Stimulated activated CD8-positive, alpha-beta memory T cell treated with anti-CD3 and anti-CD28 coated beads, Interleukin-12 subunit alpha, Interleukin-12 subunit beta, amount 100 ng/mL, for 4 hours (primary cell): ENCODE data around the gene ASB17.
"Not testable (repeated sequence)": the region's sequence is repeated elsewhere in the genome, so short reads cannot be mapped to it uniquely, and the experiment has no call there.

Experiments used
- DNase-seq: peaks from one replicate; pipeline ENCODE4 v3.0.0-alpha.2; 2020; ENCODE audit warnings: low read depth

The ASB17 gene

GRCh38 chr1:75932304-75932703 is at the start of gene ASB17:
TSS of gene ASB17 (minus strand) at chr1:75932404. CDS start at chr1:75932291, 113 bp downstream.
- no peak for DNase-seq

- DNase-seq, result no peak
These were observed 49.0 kb upstream of the ASB17 start for GRCh38 chr1:75980972-75981897.

- no peak for DNase-seq
These were observed 38.4 kb upstream of the ASB17 start for GRCh38 chr1:75970631-75971030.

- no peak for DNase-seq
These were observed 37.3 kb upstream of the ASB17 start for GRCh38 chr1:75969550-75969949.

GRCh38 chr1:75967719-75968118 is 35.5 kb upstream of the ASB17 start:
- DNase-seq, result no peak

GRCh38 chr1:75964760-75965408 is 32.7 kb upstream of the ASB17 start:
- no peak for DNase-seq

- not testable (repeated sequence) for DNase-seq
These were observed 32.0 kb upstream of the ASB17 start for GRCh38 chr1:75964110-75964759.

- DNase-seq, result no peak
These were observed 22.4 kb upstream of the ASB17 start for GRCh38 chr1:75954586-75954985.

- DNase-seq, result no peak
These were observed 21.3 kb upstream of the ASB17 start for GRCh38 chr1:75953461-75953860.

- DNase-seq, result no peak
These were observed 19.8 kb upstream of the ASB17 start for GRCh38 chr1:75952016-75952415.

- DNase-seq, result no peak
These were observed 18.0 kb upstream of the ASB17 start for GRCh38 chr1:75950176-75950575.

- not testable (repeated sequence) for DNase-seq
These were observed 10.8 kb upstream of the ASB17 start for GRCh38 chr1:75943037-75943436.

- DNase-seq, result no peak
These were observed 4.8 kb upstream of the ASB17 start for GRCh38 chr1:75937034-75937433.

- DNase-seq, result no peak
These were observed 9.5 kb downstream of the ASB17 start for GRCh38 chr1:75922698-75923097.

GRCh38 chr1:75916834-75917233 is 15.4 kb downstream of the ASB17 start:
- no peak for DNase-seq

- no peak for DNase-seq
These were observed 23.5 kb downstream of the ASB17 start for GRCh38 chr1:75908717-75909152.

- no peak for DNase-seq
These were observed 30.8 kb downstream of the ASB17 start for GRCh38 chr1:75901371-75901770.

GRCh38 chr1:75884437-75884836 is 47.8 kb downstream of the ASB17 start:
- no peak for DNase-seq

- DNase-seq, result no peak
These were observed 52.2 kb downstream of the ASB17 start for GRCh38 chr1:75879985-75880384.

- no peak for DNase-seq
These were observed 61.3 kb downstream of the ASB17 start for GRCh38 chr1:75870951-75871350.
